ENCODE data around the gene MGP. TPM values are rescaled to one million over a fixed set of nuclear protein-coding genes. Genes with fewer than 3 reads are reported as not detected.

MGP gene
- total and polyA plus RNA-seq, 2 of the 4 experiments (the other 2 are of a cell fraction): 1.4 to 2.7 TPM

- Histone ChIP-seq H3K79me1 (ENCODE audit: low read depth in 1 of 2, low read length in 2 of 2) (no peaks in the 10 kb centered on the region), H3K14ac (replicated peaks; ENCODE audit: low read depth, low read length) (no peak overlapping the region; the same call in 1 of the 2 replicates), H3K27me3 (ENCODE audit: control insufficient read depth, insufficient read depth, low read length) (no peaks in the 10 kb centered on the region), H3K4ac (ENCODE audit: low read depth, low read length) (no peak overlapping the region), H3K18ac (ENCODE audit: low read depth, low read length) (no peak overlapping the region), H3K23ac (ENCODE audit: low read depth, low read length) (no peak overlapping the region), H3K9ac (ENCODE audit: low read depth, low read length) (no peak overlapping the region), H2AFZ (replicated peaks; ENCODE audit: low read length, poor library complexity) (no peak overlapping the region), H2AK9ac (replicated peaks; ENCODE audit: low read depth, low read length, poor library complexity) (no peak overlapping the region), H4K8ac (ENCODE audit: low read depth in 2 of 2, low read length in 2 of 2) (no peak overlapping the region), H3K4me1 (ENCODE audit: control insufficient read depth, insufficient read depth, low read length) (peaks cover 3% of the 10 kb centered on the region), H3K4me3 (ENCODE audit: insufficient read depth, low read depth, low read length) (no peak overlapping the region), H2BK20ac (ENCODE audit: low read depth, low read length) (no peak overlapping the region), H2BK120ac (ENCODE audit: low read depth, low read length) (no peak overlapping the region), H2AK5ac (ENCODE audit: low read depth, low read length) (no peak overlapping the region), H3K56ac (ENCODE audit: extremely low read depth, insufficient read depth, low read length) (no peak overlapping the region), H4K5ac (ENCODE audit: low read depth, low read length) (no peak overlapping the region; the same call in 1 of the 2 replicates), H3K9me1 (ENCODE audit: insufficient read depth, low read length) (no peaks in the 10 kb centered on the region), H3K27ac (ENCODE audit: insufficient read depth, low read length) (no peak overlapping the region), H3K9me3 (ENCODE audit: control insufficient read depth, insufficient read depth, low read length) (no peaks in the 10 kb centered on the region), H2BK5ac (ENCODE audit: low read depth, low read length, poor library complexity, severe bottlenecking) (no peak overlapping the region), H4K20me1 (ENCODE audit: insufficient read depth, low read length) (no peaks in the 10 kb centered on the region), H3K4me2 (ENCODE audit: low read depth, low read length) (no peak overlapping the region), H2BK15ac (ENCODE audit: low read depth, low read length) (no peak overlapping the region), H3K36me3 (ENCODE audit: control insufficient read depth, insufficient read depth, low read length) (no peaks in the 10 kb centered on the region), H4K91ac (ENCODE audit: insufficient read depth, low read depth, low read length) (no peak overlapping the region)
- TF ChIP-seq POLR2A (IDR thresholded peaks at IDR 0.05; ENCODE audit: low read depth, low read length) (no peak), ELK1 (IDR thresholded peaks at IDR 0.05; ENCODE audit: borderline replicate concordance, low read depth, low read length) (no peak), CTCF (conservative IDR thresholded peaks at IDR 0.05; ENCODE audit: low read depth, low read length) (no peak), RFX5 (IDR thresholded peaks at IDR 0.05; ENCODE audit: low read depth, low read length) (no peak), RCOR1 (IDR thresholded peaks at IDR 0.05; ENCODE audit: insufficient replicate concordance, low read length) (no peak), USF2 (IDR thresholded peaks at IDR 0.05; ENCODE audit: low read depth, low read length) (no peak), SMC3 (IDR thresholded peaks at IDR 0.05; ENCODE audit: low read depth, low read length) (no peak), MXI1 (IDR thresholded peaks at IDR 0.05; ENCODE audit: borderline replicate concordance, low read depth, low read length) (no peak), MAZ (IDR thresholded peaks at IDR 0.05; ENCODE audit: borderline replicate concordance, low read depth, low read length) (no peak), CHD1 (IDR thresholded peaks at IDR 0.05; ENCODE audit: low read depth, low read length) (no peak), FOS (IDR thresholded peaks at IDR 0.05; ENCODE audit: low read depth, low read length) (no peak), MAFK (IDR thresholded peaks at IDR 0.05; ENCODE audit: low read depth, low read length) (no peak), BHLHE40 (IDR thresholded peaks at IDR 0.05; ENCODE audit: low read depth, low read length) (no peak), CEBPB (IDR thresholded peaks at IDR 0.05; ENCODE audit: low read depth, low read length) (no peak), NFE2L2 (IDR thresholded peaks at IDR 0.05; ENCODE audit: low read depth, low read length) (no peak), RAD21 (IDR thresholded peaks at IDR 0.05; ENCODE audit: low read length) (no peak)
- in situ Hi-C loops (cut with MboI; ENCODE audit: low sequenced_read_pairs) (no loop called here), dilution Hi-C loops (cut with HindIII; ENCODE audit: low sequenced_read_pairs, unreplicated experiment) (no loop called here), intact Hi-C loops (cut with micrococcal nuclease) (no loop called here)
- WGBS, 2 experiments (ENCODE audit: extremely low coverage in 2 of 2, insufficient read length in 1 of 2): 80% methylated on average over 1 of the region's 5 CpGs; no CpG with 5 or more reads in 1 of the 2 experiments
- CTCF ChIA-PET: no interaction called here
- no TSS peak for BruUV-seq (replicated peaks)
- DNase-seq (no peak), ATAC-seq (ENCODE audit: low read depth) (no peak)
- POLR2A ChIA-PET (ENCODE audit: unreplicated experiment): no interaction called here
Measured at GRCh38 chr12:14905269-14906004, 19.8 kb upstream of the MGP start.

Measured in IMR-90 (cell line).